ENCODE data around the gene GZMB. TPM values are rescaled to one million over a fixed set of nuclear protein-coding genes. Genes with fewer than 3 reads are reported as not detected.

Gene GZMB
- total RNA-seq, 1 experiment from 2014 or later: not detected

DNA sequence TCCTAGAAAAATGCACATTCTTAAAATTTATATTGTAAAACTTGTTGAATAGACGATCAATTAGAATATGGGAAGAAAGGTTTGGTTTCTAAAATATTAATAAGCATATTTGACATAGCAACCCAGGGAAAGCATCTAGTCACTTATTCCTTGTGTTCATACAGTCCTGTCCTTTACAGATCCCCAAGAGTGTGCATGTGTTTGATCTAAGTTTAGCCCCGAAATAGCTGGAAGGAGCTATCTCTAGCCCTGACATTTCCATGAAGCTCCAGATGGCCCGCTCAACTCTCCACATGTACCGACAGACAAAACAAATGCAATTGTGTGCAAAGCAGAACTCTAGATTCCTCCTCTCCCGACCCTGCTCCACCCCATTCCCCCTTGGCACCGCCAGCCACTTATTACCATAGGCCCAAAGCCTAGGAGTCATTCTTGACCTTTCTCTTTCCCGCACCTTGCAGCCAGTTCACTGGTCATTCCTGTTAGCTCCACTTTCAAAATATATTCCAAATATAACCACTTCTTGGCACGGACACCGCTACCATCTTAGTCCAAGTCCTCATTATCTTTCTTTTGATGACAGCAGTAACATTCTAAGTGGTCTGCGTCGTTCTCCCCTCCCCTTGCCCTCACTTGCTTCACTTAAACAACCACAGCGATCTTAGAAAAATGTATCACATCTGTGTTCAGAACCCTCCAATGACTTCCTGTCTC lies 45.4 kb upstream of the GZMB start:
- ChIA-PET POLR2A (ENCODE audit: low non-redundant PET) (no interaction called here), CTCF (interaction anchor here (0.6 kb wide), 1 partner anchor 721 kb away, joined by 3 read pairs; no protein-coding TSS in a partner anchor)
- TF ChIP-seq, protein P1, sequence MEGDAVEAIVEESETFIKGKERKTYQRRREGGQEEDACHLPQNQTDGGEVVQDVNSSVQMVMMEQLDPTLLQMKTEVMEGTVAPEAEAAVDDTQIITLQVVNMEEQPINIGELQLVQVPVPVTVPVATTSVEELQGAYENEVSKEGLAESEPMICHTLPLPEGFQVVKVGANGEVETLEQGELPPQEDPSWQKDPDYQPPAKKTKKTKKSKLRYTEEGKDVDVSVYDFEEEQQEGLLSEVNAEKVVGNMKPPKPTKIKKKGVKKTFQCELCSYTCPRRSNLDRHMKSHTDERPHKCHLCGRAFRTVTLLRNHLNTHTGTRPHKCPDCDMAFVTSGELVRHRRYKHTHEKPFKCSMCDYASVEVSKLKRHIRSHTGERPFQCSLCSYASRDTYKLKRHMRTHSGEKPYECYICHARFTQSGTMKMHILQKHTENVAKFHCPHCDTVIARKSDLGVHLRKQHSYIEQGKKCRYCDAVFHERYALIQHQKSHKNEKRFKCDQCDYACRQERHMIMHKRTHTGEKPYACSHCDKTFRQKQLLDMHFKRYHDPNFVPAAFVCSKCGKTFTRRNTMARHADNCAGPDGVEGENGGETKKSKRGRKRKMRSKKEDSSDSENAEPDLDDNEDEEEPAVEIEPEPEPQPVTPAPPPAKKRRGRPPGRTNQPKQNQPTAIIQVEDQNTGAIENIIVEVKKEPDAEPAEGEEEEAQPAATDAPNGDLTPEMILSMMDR (conservative IDR thresholded peaks at IDR 0.05; ENCODE audit: low read depth, low read length): no peak; the same call in none of the 2 replicates
- TF ChIP-seq EZH2 (IDR thresholded peaks at IDR 0.05; ENCODE audit: borderline replicate concordance, low read depth, low read length, poor library complexity, severe bottlenecking): no peak
- Histone ChIP-seq H3K4me1 (ENCODE audit: insufficient read depth, low read length, poor library complexity, severe bottlenecking) (no peaks in the 10 kb centered on the region), H3K36me3 (ENCODE audit: insufficient read depth, low read length, poor library complexity, severe bottlenecking) (no peaks in the 10 kb centered on the region), H3K27ac (ENCODE audit: low read depth, low read length, poor library complexity, severe bottlenecking) (no peak overlapping the region), H3K9me3 (ENCODE audit: low read depth, low read length, poor library complexity, severe bottlenecking) (no peaks in the 10 kb centered on the region), H3K27me3 (replicated peaks; ENCODE audit: insufficient read depth, low read depth, low read length, poor library complexity) (peaks cover 36% of the 10 kb centered on the region), H3K4me3 (ENCODE audit: low read depth, low read length, poor library complexity, severe bottlenecking) (no peak overlapping the region)
- DNase-seq (ENCODE audit: low spot score): no peak
- BruUV-seq (replicated peaks): no TSS peak
- intact Hi-C loops (cut with micrococcal nuclease; ENCODE audit: unreplicated experiment): no loop called here

DNA sequence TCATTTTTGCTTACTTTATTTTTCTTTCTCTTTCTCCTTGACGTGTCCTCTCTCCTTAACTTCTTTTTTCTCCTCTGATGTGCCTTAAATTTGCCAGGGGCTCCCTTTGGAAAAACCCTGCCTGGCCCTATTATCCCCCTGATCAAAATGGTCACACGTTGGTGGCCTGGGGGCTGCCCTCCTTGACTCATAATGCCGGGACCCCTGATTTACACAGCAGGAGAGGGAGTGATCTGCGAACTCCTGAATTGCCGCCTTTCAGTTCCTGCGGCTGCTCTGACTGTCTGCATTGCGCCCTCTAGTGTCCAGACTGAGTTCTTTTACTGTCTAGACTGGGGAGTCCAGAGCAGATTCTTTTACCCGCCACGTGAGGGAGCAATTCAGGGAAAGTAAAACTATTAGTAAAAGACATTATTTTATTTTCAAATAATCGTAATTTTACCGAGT lies 44.8 kb upstream of the GZMB start:
- intact Hi-C loops (cut with micrococcal nuclease; ENCODE audit: unreplicated experiment): no loop called here
- Histone ChIP-seq H3K27ac (ENCODE audit: low read depth, low read length, poor library complexity, severe bottlenecking) (no peak overlapping the region), H3K36me3 (ENCODE audit: insufficient read depth, low read length, poor library complexity, severe bottlenecking) (no peaks in the 10 kb centered on the region), H3K9me3 (ENCODE audit: low read depth, low read length, poor library complexity, severe bottlenecking) (no peaks in the 10 kb centered on the region), H3K4me1 (ENCODE audit: insufficient read depth, low read length, poor library complexity, severe bottlenecking) (no peaks in the 10 kb centered on the region), H3K27me3 (replicated peaks; ENCODE audit: insufficient read depth, low read depth, low read length, poor library complexity) (peaks cover 42% of the 10 kb centered on the region), H3K4me3 (ENCODE audit: low read depth, low read length, poor library complexity, severe bottlenecking) (no peak overlapping the region)
- POLR2A ChIA-PET (ENCODE audit: low non-redundant PET): no interaction called here
- CTCF ChIA-PET: no interaction called here
- DNase-seq (ENCODE audit: low spot score): peak; percentile 91
- no TSS peak for BruUV-seq (replicated peaks)
- TF ChIP-seq, protein P1 (conservative IDR thresholded peaks at IDR 0.05; ENCODE audit: low read depth, low read length): peak; percentile 100
- no peak for TF ChIP-seq EZH2 (IDR thresholded peaks at IDR 0.05; ENCODE audit: borderline replicate concordance, low read depth, low read length, poor library complexity, severe bottlenecking)

DNA sequence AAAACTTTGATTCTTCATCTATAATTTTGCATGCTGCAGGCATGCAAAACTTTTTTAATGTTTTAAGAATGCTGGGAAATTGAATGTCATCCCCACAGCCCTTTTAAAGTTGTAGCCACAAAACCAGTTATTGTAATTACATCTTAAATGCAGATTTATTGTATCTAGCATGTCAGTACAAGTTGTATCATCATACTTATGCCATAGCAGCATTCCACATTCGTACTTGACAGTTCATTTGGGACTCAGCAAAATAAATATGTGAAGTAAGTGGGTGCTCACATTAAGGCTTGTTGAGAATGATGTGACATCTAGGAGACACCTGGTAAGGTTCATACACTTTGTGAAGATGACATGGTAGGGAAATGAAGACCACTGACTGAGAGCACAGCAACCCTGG lies 44.0 kb upstream of the GZMB start:
- H3K27ac ChIP-seq (ENCODE audit: low read depth, low read length, poor library complexity, severe bottlenecking): no peak overlapping the region
- TF ChIP-seq, protein P1 (conservative IDR thresholded peaks at IDR 0.05; ENCODE audit: low read depth, low read length): no peak
- no peak for TF ChIP-seq EZH2 (IDR thresholded peaks at IDR 0.05; ENCODE audit: borderline replicate concordance, low read depth, low read length, poor library complexity, severe bottlenecking)
- H3K9me3 ChIP-seq (ENCODE audit: low read depth, low read length, poor library complexity, severe bottlenecking): no peaks in the 10 kb centered on the region
- H3K36me3 ChIP-seq (ENCODE audit: insufficient read depth, low read length, poor library complexity, severe bottlenecking): no peaks in the 10 kb centered on the region
- H3K4me3 ChIP-seq (ENCODE audit: low read depth, low read length, poor library complexity, severe bottlenecking): no peak overlapping the region
- ChIA-PET CTCF (no interaction called here), POLR2A (ENCODE audit: low non-redundant PET) (no interaction called here)
- BruUV-seq (replicated peaks): no TSS peak
- H3K27me3 ChIP-seq (replicated peaks; ENCODE audit: insufficient read depth, low read depth, low read length, poor library complexity): peaks cover 50% of the 10 kb centered on the region
- intact Hi-C loops (cut with micrococcal nuclease; ENCODE audit: unreplicated experiment): no loop called here
- no peak for DNase-seq (ENCODE audit: low spot score)
- H3K4me1 ChIP-seq (ENCODE audit: insufficient read depth, low read length, poor library complexity, severe bottlenecking): no peaks in the 10 kb centered on the region
